ENCODE data around the gene WASF3. TPM values are rescaled to one million over a fixed set of nuclear protein-coding genes. Genes with fewer than 3 reads are reported as not detected.

The WASF3 gene
- total RNA-seq, 1 experiment from 2014 or later: 3.4 TPM

DNA sequence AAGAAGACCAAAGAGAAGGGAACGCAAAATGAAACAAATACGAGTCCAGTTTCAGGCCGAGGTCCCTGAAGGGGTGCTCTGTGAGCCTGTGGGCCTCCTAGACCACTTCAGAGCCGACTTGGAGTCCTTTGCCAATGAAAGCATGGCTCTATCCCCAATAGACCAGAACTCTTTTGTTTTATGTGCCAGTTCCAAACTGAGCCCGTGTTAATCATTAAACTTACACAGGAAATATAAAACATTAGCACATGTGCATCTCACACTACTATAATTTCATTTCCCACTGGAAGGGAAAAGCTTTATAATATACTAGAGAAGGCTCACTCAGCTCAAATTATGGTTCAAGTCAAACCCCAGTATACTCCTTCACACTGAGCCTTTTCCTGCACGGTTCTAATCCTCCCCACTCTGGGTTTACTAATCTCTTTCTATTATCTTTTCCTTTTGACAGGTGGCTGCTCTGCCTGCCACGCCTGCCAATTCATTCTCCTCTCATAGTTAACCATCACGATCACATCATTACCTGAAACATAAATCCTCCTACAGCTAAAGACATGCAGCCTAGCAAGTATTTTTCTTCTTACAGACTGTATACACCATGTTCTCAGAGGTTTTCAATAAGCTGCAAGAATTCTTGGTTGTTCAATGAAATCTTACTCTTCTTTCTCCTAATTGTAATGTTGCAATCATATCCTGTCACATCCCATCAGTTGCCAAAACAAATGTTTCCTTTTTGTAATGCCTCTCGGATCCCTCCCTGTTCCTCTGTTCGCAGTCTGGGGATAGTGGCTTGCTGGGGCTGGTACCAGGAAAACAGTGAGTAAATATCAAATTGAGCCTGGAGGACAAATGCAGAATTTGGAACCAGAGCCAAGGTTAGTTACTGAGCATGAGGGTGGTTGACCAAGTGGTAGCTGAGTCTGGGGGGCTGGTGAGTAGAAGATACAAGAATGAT lies 18.8 kb upstream of the WASF3 start:
- Histone ChIP-seq H3K9ac (ENCODE audit: low read length) (no peak overlapping the region), H3K4me1 (ENCODE audit: control insufficient read depth in 1 of 2, insufficient read depth in 2 of 2, low read length in 2 of 2) (no peaks in the 10 kb centered on the region; a peak in 1 of 4 replicates), H3K4me3 (replicated peaks in 1 of 2; ENCODE audit: low read depth in 1 of 2, low read length in 2 of 2) (no peak overlapping the region), H3K27ac (ENCODE audit: low read depth, low read length) (no peak overlapping the region), H3K4me2 (ENCODE audit: low read length) (no peak overlapping the region), H3K9me3 (ENCODE audit: control insufficient read depth in 1 of 2, insufficient read depth in 1 of 2, low read depth in 1 of 2, low read length in 2 of 2) (no peaks in the 10 kb centered on the region), H4K20me1 (ENCODE audit: insufficient read depth) (no peaks in the 10 kb centered on the region), H2AFZ (ENCODE audit: low read depth, low read length, poor library complexity, severe bottlenecking) (no peak overlapping the region), H3K9me2 (ENCODE audit: insufficient read depth) (no peaks in the 10 kb centered on the region), H3K79me2 (ENCODE audit: insufficient read depth, low read length) (no peaks in the 10 kb centered on the region), H3K27me3 (ENCODE audit: insufficient read depth, low read length) (peaks cover 44% of the 10 kb centered on the region), H3K36me3 (ENCODE audit: control insufficient read depth in 1 of 2, insufficient read depth in 2 of 2, low read length in 2 of 2) (no peaks in the 10 kb centered on the region)
- ATAC-seq (no peak), DNase-seq (ENCODE audit: low read depth, low spot score) (no peak)
- ChIA-PET POLR2A (no interaction called here), CTCF (no interaction called here), RAD21 (ENCODE audit: low non-redundant PET in 1 of 2, low total read pairs in 2 of 2, uncharacterized antibody in 2 of 2, unreplicated experiment in 2 of 2) (no interaction called here)
- no TSS peak for BruUV-seq (replicated peaks)
- intact Hi-C loops (cut with micrococcal nuclease): no loop called here
- TF ChIP-seq TCF7L2 (IDR thresholded peaks at IDR 0.05; ENCODE audit: borderline replicate concordance, extremely low read depth, insufficient read depth, insufficient read length) (no peak), EZH2phosphoT487 (IDR thresholded peaks at IDR 0.05; ENCODE audit: borderline replicate concordance) (no peak), RAD21 (IDR thresholded peaks at IDR 0.05; ENCODE audit: low read depth) (no peak), JUND (IDR thresholded peaks at IDR 0.05) (no peak), ELF1 (IDR thresholded peaks at IDR 0.05; ENCODE audit: borderline replicate concordance, low read depth) (no peak), CEBPB (IDR thresholded peaks at IDR 0.05; ENCODE audit: low read depth) (no peak), EZH2 (IDR thresholded peaks at IDR 0.05) (no peak)
- TF ChIP-seq, protein P1, sequence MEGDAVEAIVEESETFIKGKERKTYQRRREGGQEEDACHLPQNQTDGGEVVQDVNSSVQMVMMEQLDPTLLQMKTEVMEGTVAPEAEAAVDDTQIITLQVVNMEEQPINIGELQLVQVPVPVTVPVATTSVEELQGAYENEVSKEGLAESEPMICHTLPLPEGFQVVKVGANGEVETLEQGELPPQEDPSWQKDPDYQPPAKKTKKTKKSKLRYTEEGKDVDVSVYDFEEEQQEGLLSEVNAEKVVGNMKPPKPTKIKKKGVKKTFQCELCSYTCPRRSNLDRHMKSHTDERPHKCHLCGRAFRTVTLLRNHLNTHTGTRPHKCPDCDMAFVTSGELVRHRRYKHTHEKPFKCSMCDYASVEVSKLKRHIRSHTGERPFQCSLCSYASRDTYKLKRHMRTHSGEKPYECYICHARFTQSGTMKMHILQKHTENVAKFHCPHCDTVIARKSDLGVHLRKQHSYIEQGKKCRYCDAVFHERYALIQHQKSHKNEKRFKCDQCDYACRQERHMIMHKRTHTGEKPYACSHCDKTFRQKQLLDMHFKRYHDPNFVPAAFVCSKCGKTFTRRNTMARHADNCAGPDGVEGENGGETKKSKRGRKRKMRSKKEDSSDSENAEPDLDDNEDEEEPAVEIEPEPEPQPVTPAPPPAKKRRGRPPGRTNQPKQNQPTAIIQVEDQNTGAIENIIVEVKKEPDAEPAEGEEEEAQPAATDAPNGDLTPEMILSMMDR (IDR thresholded peaks at IDR 0.05 in 2 of 3, conservative IDR thresholded peaks at IDR 0.05 in 1 of 3; ENCODE audit: borderline replicate concordance in 1 of 3, insufficient read depth in 1 of 3, low read depth in 2 of 3, low read length in 2 of 3): no peak
- TF ChIP-seq, protein P2, sequence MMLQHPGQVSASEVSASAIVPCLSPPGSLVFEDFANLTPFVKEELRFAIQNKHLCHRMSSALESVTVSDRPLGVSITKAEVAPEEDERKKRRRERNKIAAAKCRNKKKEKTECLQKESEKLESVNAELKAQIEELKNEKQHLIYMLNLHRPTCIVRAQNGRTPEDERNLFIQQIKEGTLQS (IDR thresholded peaks at IDR 0.05): no peak
